Measurements from ENCODE around the gene LRP5. TPM values are rescaled to one million over a fixed set of nuclear protein-coding genes. Genes with fewer than 3 reads are reported as not detected.
A peak's percentile ranks its signal among the peaks of the same experiment; 100 is the strongest.

LRP5 gene
- total and polyA plus RNA-seq, 2 experiments from 2014 or later: 43.9 to 54.3 TPM

GRCh38 chr11:68373815-68374501 lies 61.6 kb downstream of the LRP5 start:
- Histone ChIP-seq H3K79me2 (peaks cover 53% of the 10 kb centered on the region), H3K4me1 (ENCODE audit: insufficient read depth) (peaks cover 58% of the 10 kb centered on the region), H4K20me1 (ENCODE audit: insufficient read depth, poor library complexity, severe bottlenecking) (peaks cover 5% of the 10 kb centered on the region), H3K9me2 (replicated peaks; ENCODE audit: insufficient read depth) (no peaks in the 10 kb centered on the region), H3K36me3 (replicated peaks; ENCODE audit: insufficient read depth, low read depth) (no peaks in the 10 kb centered on the region), H3K4me2 (peak overlapping the region; percentile 69), H3K27ac (peak overlapping the region; percentile 97), H2AFZ (peak overlapping the region; percentile 1), H3K27me3 (no peaks in the 10 kb centered on the region), H3K9me3 (ENCODE audit: low read depth) (no peaks in the 10 kb centered on the region), H3K4me3 (no peak overlapping the region)
- TF ChIP-seq, protein P1, sequence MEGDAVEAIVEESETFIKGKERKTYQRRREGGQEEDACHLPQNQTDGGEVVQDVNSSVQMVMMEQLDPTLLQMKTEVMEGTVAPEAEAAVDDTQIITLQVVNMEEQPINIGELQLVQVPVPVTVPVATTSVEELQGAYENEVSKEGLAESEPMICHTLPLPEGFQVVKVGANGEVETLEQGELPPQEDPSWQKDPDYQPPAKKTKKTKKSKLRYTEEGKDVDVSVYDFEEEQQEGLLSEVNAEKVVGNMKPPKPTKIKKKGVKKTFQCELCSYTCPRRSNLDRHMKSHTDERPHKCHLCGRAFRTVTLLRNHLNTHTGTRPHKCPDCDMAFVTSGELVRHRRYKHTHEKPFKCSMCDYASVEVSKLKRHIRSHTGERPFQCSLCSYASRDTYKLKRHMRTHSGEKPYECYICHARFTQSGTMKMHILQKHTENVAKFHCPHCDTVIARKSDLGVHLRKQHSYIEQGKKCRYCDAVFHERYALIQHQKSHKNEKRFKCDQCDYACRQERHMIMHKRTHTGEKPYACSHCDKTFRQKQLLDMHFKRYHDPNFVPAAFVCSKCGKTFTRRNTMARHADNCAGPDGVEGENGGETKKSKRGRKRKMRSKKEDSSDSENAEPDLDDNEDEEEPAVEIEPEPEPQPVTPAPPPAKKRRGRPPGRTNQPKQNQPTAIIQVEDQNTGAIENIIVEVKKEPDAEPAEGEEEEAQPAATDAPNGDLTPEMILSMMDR (IDR thresholded peaks at IDR 0.05; ENCODE audit: poor library complexity): no peak
- TF ChIP-seq EZH2 (IDR thresholded peaks at IDR 0.05; ENCODE audit: borderline replicate concordance) (no peak), EZH2phosphoT487 (IDR thresholded peaks at IDR 0.05; ENCODE audit: low read depth, severe bottlenecking, unreplicated experiment) (no peak)
- WGBS (ENCODE audit: low lambda C conversion rate, missing lambda C conversion rate): 28% methylated on average over 33 of the region's 33 CpGs
- peak; percentile 62 for DNase-seq (ENCODE audit: low spot score)

GRCh38 chr11:68374531-68374930 lies 62.1 kb downstream of the LRP5 start:
- H2AFZ ChIP-seq: no peak overlapping the region
- peak overlapping the region; percentile 69 for H3K4me2 ChIP-seq
- H3K27me3 ChIP-seq: no peaks in the 10 kb centered on the region
- peak overlapping the region; percentile 97 for H3K27ac ChIP-seq
- no peaks in the 10 kb centered on the region for H3K36me3 ChIP-seq (replicated peaks; ENCODE audit: insufficient read depth, low read depth)
- peaks cover 64% of the 10 kb centered on the region for H3K4me1 ChIP-seq (ENCODE audit: insufficient read depth)
- WGBS (ENCODE audit: low lambda C conversion rate, missing lambda C conversion rate): 62% methylated on average over 12 of the region's 12 CpGs
- H3K4me3 ChIP-seq: no peak overlapping the region
- H3K79me2 ChIP-seq: peaks cover 58% of the 10 kb centered on the region
- no peaks in the 10 kb centered on the region for H3K9me2 ChIP-seq (replicated peaks; ENCODE audit: insufficient read depth)
- DNase-seq (ENCODE audit: low spot score): no peak
- H4K20me1 ChIP-seq (ENCODE audit: insufficient read depth, poor library complexity, severe bottlenecking): peaks cover 6% of the 10 kb centered on the region
- H3K9me3 ChIP-seq (ENCODE audit: low read depth): no peaks in the 10 kb centered on the region
- TF ChIP-seq, protein P1 (IDR thresholded peaks at IDR 0.05; ENCODE audit: poor library complexity): no peak
- TF ChIP-seq EZH2phosphoT487 (IDR thresholded peaks at IDR 0.05; ENCODE audit: low read depth, severe bottlenecking, unreplicated experiment): no peak
- no peak for TF ChIP-seq EZH2 (IDR thresholded peaks at IDR 0.05; ENCODE audit: borderline replicate concordance)

GRCh38 chr11:68375337-68375736 lies 62.9 kb downstream of the LRP5 start:
- no peaks in the 10 kb centered on the region for H3K9me2 ChIP-seq (replicated peaks; ENCODE audit: insufficient read depth)
- no peaks in the 10 kb centered on the region for H3K27me3 ChIP-seq
- peaks cover 58% of the 10 kb centered on the region for H3K79me2 ChIP-seq
- TF ChIP-seq EZH2phosphoT487 (IDR thresholded peaks at IDR 0.05; ENCODE audit: low read depth, severe bottlenecking, unreplicated experiment) (no peak), EZH2 (IDR thresholded peaks at IDR 0.05; ENCODE audit: borderline replicate concordance) (no peak)
- TF ChIP-seq, protein P1 (IDR thresholded peaks at IDR 0.05; ENCODE audit: poor library complexity): no peak
- peaks cover 6% of the 10 kb centered on the region for H4K20me1 ChIP-seq (ENCODE audit: insufficient read depth, poor library complexity, severe bottlenecking)
- H3K4me1 ChIP-seq (ENCODE audit: insufficient read depth): peaks cover 63% of the 10 kb centered on the region
- H2AFZ ChIP-seq: no peak overlapping the region
- no peak overlapping the region for H3K4me2 ChIP-seq
- WGBS (ENCODE audit: low lambda C conversion rate, missing lambda C conversion rate): 93% methylated on average over 9 of the region's 13 CpGs
- H3K36me3 ChIP-seq (replicated peaks; ENCODE audit: insufficient read depth, low read depth): no peaks in the 10 kb centered on the region
- no peak for DNase-seq (ENCODE audit: low spot score)
- H3K4me3 ChIP-seq: no peak overlapping the region
- H3K9me3 ChIP-seq (ENCODE audit: low read depth): no peaks in the 10 kb centered on the region
- peak overlapping the region; percentile 97 for H3K27ac ChIP-seq
